ENCODE measurements around the gene TECPR2.

DNA sequence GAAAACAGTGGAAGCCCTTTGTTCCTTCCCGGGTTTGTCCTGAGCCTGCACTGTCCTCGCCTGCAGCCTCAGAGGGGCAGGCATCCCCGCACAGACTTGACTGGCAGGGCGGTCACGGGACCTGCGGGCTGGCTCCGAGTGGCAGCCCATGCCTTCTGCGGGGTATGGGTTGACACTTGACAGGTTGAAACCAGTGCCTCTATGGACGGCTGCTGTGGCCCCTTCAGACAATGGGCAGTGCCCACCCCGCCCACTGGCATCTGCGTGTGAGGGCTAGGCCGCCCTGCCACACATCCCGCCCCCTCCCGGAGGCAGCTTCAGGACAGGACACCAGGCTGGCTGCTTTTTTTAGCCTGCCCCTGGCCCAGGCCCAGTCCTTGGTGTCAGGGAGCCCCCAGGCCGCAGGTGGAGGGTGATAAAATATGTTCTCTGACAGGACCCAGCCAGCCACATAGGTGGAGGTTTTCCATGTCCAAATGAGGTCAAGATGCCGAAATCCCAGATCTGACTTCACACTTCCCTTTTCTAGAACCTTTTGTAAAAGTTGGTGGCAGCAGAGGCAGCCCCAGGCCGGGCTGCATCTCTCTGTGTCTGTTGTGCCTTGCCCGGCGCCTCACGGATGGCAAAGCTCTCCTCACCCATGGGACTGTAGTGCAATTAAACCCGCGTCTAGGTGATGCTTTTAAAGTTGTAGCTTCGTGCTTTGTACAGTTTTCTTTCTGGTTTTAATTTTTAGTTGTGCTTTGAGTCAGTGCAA, 136.8 kb downstream of the TECPR2 start:
- TF ChIP-seq POLR2A (IDR thresholded peaks at IDR 0.05; ENCODE audit: low read depth, low read length), result no peak
- TF ChIP-seq POLR2AphosphoS5 (IDR thresholded peaks at IDR 0.05; ENCODE audit: low read depth, low read length), result no peak
- no peak for TF ChIP-seq TAF1 (IDR thresholded peaks at IDR 0.05; ENCODE audit: low read depth, low read length)
